Activated CD4-positive, CD25-positive, alpha-beta regulatory T cell treated with anti-CD3 and anti-CD28 coated beads, Interleukin-2, amount 50 U/mL, for 16 hours (primary cell): ENCODE results near the gene TRIM62.

Source experiments
- DNase-seq: peaks from one replicate; pipeline ENCODE4 v3.0.0-alpha.2; 2020; ENCODE audit warnings: low read depth, low spot score

The TRIM62 gene

GRCh38 chr1:33099290-33100118, 82.3 kb downstream of the TRIM62 start:
- peak; percentile 31 for DNase-seq

- no peak for DNase-seq
These were observed 83.5 kb downstream of the TRIM62 start for GRCh38 chr1:33098371-33098770.

GRCh38 chr1:33097762-33098161, 84.1 kb downstream of the TRIM62 start:
- DNase-seq, result no peak

GRCh38 chr1:33097137-33097611, 84.7 kb downstream of the TRIM62 start:
- no peak for DNase-seq

- DNase-seq, result no peak
These were observed 85.4 kb downstream of the TRIM62 start for GRCh38 chr1:33096363-33097005.
